ENCODE data around the gene ITIH2. TPM values are rescaled to one million over a fixed set of nuclear protein-coding genes. Genes with fewer than 3 reads are reported as not detected.
"Not testable (repeated sequence)": the region's sequence is repeated elsewhere in the genome, so short reads cannot be mapped to it uniquely, and the experiment has no call there.

ITIH2 gene
- total and polyA plus RNA-seq, 4 donors = 261 to 1,345 (median 532) TPM

- not testable (repeated sequence) for DNase-seq (ENCODE audit: low spot score); H3K27ac ChIP-seq (ENCODE audit: low read depth in 1 of 2, low read length in 2 of 2); H3K36me3 ChIP-seq (ENCODE audit: control insufficient read depth in 4 of 4, insufficient read depth in 3 of 4, low read depth in 1 of 4, low read length in 3 of 4); H3K4me3 ChIP-seq (ENCODE audit: low read depth in 1 of 3, low read length in 3 of 3); H3K9ac ChIP-seq (ENCODE audit: low read depth in 1 of 2, low read length in 2 of 2); H3K27me3 ChIP-seq (ENCODE audit: control insufficient read depth in 4 of 4, insufficient read depth in 4 of 4, low read length in 3 of 4); H3K9me3 ChIP-seq (ENCODE audit: control insufficient read depth in 4 of 4, low read length in 3 of 4)
- peaks cover 0 to 15% (median 13%) of the 10 kb centered on the region in 4 donors for H3K4me1 ChIP-seq (ENCODE audit: control insufficient read depth in 4 of 4, insufficient read depth in 4 of 4, low read length in 3 of 4)
Observed at GRCh38 chr10:7692368-7692767, 10.7 kb upstream of the ITIH2 start.

DNA sequence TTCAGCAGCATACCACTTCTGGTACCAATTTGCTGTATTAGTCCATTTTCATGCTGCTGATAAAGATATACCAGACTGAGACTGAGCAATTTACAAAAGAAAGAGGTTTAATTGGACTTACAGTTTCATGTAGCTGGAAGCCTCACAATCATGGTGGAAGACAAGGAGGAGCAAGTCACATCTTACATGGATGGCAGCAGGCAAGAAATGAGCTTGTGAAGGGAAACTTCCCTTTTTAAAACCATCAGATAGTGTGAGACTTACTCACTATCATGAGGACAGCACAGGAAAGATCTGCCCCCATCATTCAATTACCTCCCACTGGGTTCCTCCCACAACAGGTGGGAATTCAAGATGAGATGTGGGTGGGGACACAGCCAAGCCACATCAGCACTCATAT, 9.9 kb upstream of the ITIH2 start:
- not testable (repeated sequence) for H3K27me3 ChIP-seq (ENCODE audit: control insufficient read depth in 4 of 4, insufficient read depth in 4 of 4, low read length in 3 of 4); H3K9ac ChIP-seq (ENCODE audit: low read depth in 1 of 2, low read length in 2 of 2); H3K27ac ChIP-seq (ENCODE audit: low read depth in 1 of 2, low read length in 2 of 2); H3K9me3 ChIP-seq (ENCODE audit: control insufficient read depth in 4 of 4, low read length in 3 of 4); H3K4me3 ChIP-seq (ENCODE audit: low read depth in 1 of 3, low read length in 3 of 3); DNase-seq (ENCODE audit: low spot score); H3K36me3 ChIP-seq (ENCODE audit: control insufficient read depth in 4 of 4, insufficient read depth in 3 of 4, low read depth in 1 of 4, low read length in 3 of 4)
- peaks cover 0 to 23% (median 18%) of the 10 kb centered on the region in 4 donors for H3K4me1 ChIP-seq (ENCODE audit: control insufficient read depth in 4 of 4, insufficient read depth in 4 of 4, low read length in 3 of 4)

DNA sequence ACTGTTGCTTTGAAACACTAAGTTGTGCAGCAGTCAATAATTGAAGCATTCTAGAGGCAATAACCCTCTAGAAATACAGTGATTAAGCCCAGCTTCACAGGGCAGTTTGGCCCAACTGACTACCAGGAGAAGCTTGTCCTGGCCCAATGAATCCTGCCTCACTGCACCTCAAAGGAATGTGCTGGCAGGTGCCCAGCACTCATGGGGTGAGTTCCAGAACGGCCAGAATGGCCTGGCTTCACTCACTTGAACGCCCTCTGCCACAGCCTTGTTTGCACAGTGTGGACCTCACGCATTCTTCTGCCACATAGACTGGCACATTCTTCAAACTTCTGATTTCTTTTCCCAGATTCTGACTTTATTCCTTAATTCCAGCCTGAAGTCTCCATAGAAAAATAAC, 6.6 kb upstream of the ITIH2 start:
- WGBS = 26% methylated on average over 3 of the region's 3 CpGs
- Histone ChIP-seq H3K9ac (ENCODE audit: low read depth in 1 of 2, low read length in 2 of 2) (no peak overlapping the region), H3K9me3 (ENCODE audit: control insufficient read depth in 4 of 4, low read length in 3 of 4) (no peaks in the 10 kb centered on the region), H3K4me3 (ENCODE audit: low read depth in 1 of 3, low read length in 3 of 3) (no peak overlapping the region), H3K36me3 (ENCODE audit: control insufficient read depth in 4 of 4, insufficient read depth in 3 of 4, low read depth in 1 of 4, low read length in 3 of 4) (no peaks in the 10 kb centered on the region), H3K4me1 (ENCODE audit: control insufficient read depth in 4 of 4, insufficient read depth in 4 of 4, low read length in 3 of 4) (peaks cover 0 to 41% (median 26%) of the 10 kb centered on the region in 4 donors), H3K27me3 (ENCODE audit: control insufficient read depth in 4 of 4, insufficient read depth in 4 of 4, low read length in 3 of 4) (no peaks in the 10 kb centered on the region), H3K27ac (ENCODE audit: low read depth in 1 of 2, low read length in 2 of 2) (no peak overlapping the region)
- TF ChIP-seq FOXA2 (IDR thresholded peaks at IDR 0.05) (peak; percentile 84), SP1 (IDR thresholded peaks at IDR 0.05) (peak; percentile 74), HNF4A (conservative IDR thresholded peaks at IDR 0.05) (peak; percentile 58 to 62), JUND (IDR thresholded peaks at IDR 0.05) (peak in 1 of 2 donors; percentile 24), MAX (IDR thresholded peaks at IDR 0.05) (no peak), YY1 (IDR thresholded peaks at IDR 0.05) (peak; percentile 65), TAF1 (conservative IDR thresholded peaks at IDR 0.05) (no peak), RXRA (IDR thresholded peaks at IDR 0.05) (peak; percentile 48 to 58)
- no peak for DNase-seq (ENCODE audit: low spot score)

DNA sequence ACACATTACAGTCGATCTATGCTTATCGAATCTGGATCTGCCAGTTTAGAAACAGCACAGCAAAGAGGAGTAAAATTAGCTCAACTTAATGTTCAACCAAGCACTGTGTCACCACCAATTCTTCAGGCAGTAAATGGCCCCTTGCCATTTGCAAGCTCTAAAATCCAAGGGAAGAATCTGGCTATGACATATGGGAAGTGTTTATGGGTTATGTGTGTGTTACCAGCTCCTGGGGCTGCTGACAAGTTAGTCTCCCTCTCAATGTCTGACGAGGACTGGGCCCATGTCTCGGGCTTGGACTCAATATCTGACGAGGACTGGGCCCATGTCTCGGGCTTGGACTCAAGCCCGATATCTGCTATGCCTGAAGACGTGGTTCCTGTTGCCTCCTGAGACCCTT, 5.7 kb upstream of the ITIH2 start:
- Histone ChIP-seq H3K27ac (ENCODE audit: low read depth in 1 of 2, low read length in 2 of 2) (no peak overlapping the region), H3K4me1 (ENCODE audit: control insufficient read depth in 4 of 4, insufficient read depth in 4 of 4, low read length in 3 of 4) (peaks cover 5 to 47% (median 34%) of the 10 kb centered on the region in 4 donors), H3K4me3 (ENCODE audit: low read depth in 1 of 3, low read length in 3 of 3) (no peak overlapping the region), H3K9ac (ENCODE audit: low read depth in 1 of 2, low read length in 2 of 2) (no peak overlapping the region), H3K27me3 (ENCODE audit: control insufficient read depth in 4 of 4, insufficient read depth in 4 of 4, low read length in 3 of 4) (no peaks in the 10 kb centered on the region), H3K9me3 (ENCODE audit: control insufficient read depth in 4 of 4, low read length in 3 of 4) (no peaks in the 10 kb centered on the region), H3K36me3 (ENCODE audit: control insufficient read depth in 4 of 4, insufficient read depth in 3 of 4, low read depth in 1 of 4, low read length in 3 of 4) (no peaks in the 10 kb centered on the region)
- no peak for DNase-seq (ENCODE audit: low spot score)
- 67% methylated on average over 8 of the region's 8 CpGs for WGBS
- TF ChIP-seq RAD21 (IDR thresholded peaks at IDR 0.05) (no peak), RXRA (IDR thresholded peaks at IDR 0.05) (no peak)
- TF ChIP-seq, protein P1, sequence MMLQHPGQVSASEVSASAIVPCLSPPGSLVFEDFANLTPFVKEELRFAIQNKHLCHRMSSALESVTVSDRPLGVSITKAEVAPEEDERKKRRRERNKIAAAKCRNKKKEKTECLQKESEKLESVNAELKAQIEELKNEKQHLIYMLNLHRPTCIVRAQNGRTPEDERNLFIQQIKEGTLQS (IDR thresholded peaks at IDR 0.05) = no peak

All from liver (tissue), 9 donors.